Body of pancreas (tissue), 4 donors: ENCODE data around the gene SEL1L3.

Source experiments
- CTCF ChIP-seq, 7 experiments: fragments of 450-650 bp in 4 of 7; fragments of 200-600 bp in 3 of 7; sonication (generic) in 3 of 7; IDR thresholded peaks; one replicate each; pipeline ENCODE4 v1.5.1; 2016 to 2019; ENCODE audit warnings: antibody characterized with exemption in 7 of 7
- POLR2A ChIP-seq, 3 donors: fragments of 450-650 bp; IDR thresholded peaks; one replicate each; pipeline ENCODE4 v1.6.1; 2016; ENCODE audit warnings: antibody characterized with exemption in 3 of 3, mild to moderate bottlenecking in 2 of 3

- no peak for TF ChIP-seq POLR2A (IDR thresholded peaks at IDR 0.05)
- TF ChIP-seq CTCF (IDR thresholded peaks at IDR 0.05): no peak
Measured at GRCh38 chr4:25728886-25729285, 133.9 kb downstream of the SEL1L3 start.
